HG02938 (cell line): ENCODE measurements around the gene SP110.
"Not testable (repeated sequence)": the region's sequence is repeated elsewhere in the genome, so short reads cannot be mapped to it uniquely, and the experiment has no call there.

Source experiments
- ATAC-seq: cut with Tn5 transposase; IDR thresholded peaks from one replicate; pipeline ENCODE4 v1.9.1; 2021; ENCODE audit warnings: mild to moderate bottlenecking, moderate library complexity; ENCODE audit not compliant: unreplicated experiment

SP110 gene

DNA sequence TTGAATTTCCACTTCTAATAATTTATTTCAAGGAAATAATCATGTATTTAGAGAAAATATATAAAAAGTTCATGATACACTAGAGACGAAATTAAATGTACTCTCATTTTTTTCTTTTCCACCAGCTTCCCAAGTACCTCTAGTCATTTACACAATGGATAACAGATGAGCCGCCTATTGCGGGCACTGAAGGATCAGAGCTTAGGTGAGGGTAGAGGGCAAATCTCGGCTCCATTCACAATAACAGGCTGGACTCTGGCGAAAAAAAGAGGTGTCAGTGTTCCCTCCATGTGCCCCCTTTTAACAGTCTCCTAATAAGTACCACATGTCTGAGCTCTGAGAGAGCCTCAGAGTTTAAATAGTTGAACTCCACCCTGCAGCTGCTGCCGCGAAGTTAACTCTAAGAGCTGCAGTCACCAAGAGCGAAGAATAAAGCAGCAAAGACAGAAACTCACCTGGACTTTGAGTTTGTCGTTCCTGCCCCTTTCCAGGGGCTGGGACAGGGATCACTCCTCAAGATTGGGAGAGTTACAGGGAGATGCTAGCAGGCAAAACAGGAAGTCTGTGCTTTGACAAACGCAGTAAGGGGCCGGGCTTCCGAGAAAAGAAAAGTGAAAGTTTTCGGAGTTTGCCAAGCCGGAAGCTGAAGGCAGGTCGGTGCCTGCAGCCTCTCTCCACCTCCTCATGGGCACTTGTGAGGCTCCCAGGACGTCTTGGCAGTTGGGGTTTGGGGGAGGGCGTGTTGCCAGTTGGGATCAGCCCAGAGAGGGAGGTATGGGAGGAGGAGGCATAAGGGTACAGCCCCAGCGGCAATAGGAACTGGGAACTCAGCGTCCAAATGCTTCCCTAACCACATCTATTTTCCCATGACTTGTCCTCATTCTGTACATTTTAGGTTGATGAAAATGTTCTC lies at the start of gene SP110:
Gene SP110 (minus strand): TSS at position 566 of the 913 bp plus-strand sequence. CDS start 3,057 bp downstream, outside the sequence.
- peak; percentile 81 for ATAC-seq

- peak; percentile 58 for ATAC-seq
Observed at GRCh38 chr2:230268606-230269243, 48.9 kb upstream of the SP110 start.

- ATAC-seq = peak; percentile 70
Observed at GRCh38 chr2:230267556-230267955, 47.8 kb upstream of the SP110 start.

DNA sequence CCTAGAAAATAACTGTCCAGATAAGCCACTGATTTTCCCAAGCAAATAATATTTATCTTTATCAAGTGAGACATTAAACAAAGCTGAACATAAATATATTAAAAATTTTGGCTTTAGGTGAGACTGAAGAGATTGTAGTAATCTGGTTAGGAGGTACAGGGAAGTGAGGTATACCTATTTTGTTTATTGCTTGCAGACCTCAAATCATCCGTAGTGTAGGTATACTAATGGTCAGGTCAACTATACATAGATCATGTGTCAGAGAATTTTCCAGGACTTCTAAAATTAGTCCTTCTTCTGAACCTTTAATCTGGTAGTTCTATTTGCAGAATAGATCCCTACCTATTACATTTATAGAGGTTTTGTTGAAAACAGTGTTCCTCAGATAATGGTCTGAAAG lies 47.3 kb upstream of the SP110 start:
- ATAC-seq = peak; percentile 33

DNA sequence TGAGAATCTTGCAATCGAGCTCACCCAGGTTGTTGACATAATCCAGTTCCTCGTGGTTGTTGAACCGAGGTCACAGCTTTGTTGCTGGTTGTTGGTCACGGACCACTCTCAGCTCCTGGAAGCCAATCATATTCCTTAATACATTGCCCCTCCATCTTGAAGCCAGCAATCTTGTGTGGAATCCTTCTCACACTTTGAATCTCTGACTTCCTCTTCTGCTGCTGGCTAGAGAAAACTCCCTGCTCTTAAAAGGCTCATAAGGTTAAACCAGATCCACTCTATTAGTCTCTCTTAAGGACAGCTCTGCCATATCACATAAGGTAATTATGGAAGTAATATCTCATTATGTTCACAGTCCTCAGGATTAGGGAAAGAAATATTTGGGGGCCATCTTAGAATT lies 46.9 kb upstream of the SP110 start:
- ATAC-seq = no peak

GRCh38 chr2:230264945-230265344 lies 45.2 kb upstream of the SP110 start:
- not testable (repeated sequence) for ATAC-seq

DNA sequence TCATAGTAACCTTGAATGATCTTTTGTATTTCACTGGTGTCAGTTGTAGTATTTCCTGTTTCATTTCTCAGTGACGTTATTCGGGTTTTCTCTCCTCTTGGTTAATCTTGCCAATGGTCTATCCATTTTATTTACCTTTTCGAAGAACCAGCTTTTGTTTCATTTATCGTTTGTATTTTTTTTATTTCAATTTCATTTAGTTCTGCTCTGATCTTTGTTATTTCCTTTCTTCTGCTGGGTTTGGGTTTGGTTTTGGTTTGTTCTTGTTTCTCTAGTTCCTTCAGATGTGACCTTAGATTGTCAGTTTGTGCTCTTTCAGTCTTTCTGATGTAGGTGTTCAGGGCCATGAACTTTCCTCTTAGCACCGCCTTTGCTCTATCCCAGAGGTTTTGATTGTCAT lies 42.5 kb upstream of the SP110 start:
- no peak for ATAC-seq

GRCh38 chr2:230258483-230258882 lies 38.7 kb upstream of the SP110 start:
- ATAC-seq = no peak

DNA sequence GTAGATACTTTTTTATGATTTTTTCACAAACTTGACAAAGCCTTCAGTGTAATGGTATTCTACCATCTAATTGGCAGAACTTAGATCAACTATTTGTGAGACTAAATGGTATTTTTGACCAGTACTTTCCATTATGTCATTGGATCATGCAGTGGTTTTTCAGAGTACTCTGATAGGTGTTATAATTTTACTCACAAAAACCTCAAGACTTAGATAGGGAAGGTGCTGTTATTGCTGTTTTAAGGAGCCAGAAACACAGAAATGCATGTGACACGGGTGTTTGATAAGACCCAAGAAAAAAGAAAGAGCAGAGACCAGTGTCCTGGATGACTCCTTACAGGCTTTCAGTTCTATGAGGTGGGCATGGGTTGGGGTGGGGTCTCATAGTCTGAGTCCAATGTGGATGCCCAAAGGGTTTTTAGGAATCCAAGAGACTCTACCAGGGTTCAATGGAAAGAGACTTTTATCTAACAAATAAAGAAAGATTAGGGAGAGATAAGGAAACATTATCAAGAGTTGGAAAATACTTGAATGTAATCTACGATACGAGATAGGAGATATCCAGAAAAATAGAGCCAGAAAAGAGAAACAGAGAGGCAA lies 37.0 kb upstream of the SP110 start:
- ATAC-seq = no peak

- ATAC-seq = no peak
Observed at GRCh38 chr2:230254152-230254881, 34.5 kb upstream of the SP110 start.

- no peak for ATAC-seq
Observed at GRCh38 chr2:230250231-230250630, 30.4 kb upstream of the SP110 start.

DNA sequence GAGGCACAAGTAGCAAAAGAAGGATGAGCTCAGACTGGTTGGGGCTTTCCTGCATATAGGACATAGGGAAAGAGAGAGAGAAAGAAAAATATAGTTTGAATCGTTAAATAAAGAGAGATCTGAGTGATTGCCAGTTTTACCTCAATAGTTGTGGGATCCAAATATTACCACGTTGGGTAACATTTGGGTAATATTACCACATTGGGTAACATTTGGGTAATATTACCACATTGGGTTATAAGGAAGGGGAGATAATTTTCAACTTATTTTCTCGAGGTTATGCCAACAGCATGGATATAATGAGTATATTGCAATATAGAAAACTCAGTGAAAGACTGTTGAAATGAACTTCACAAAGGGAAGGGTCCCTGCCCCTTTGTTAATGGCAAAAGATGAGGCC lies 26.4 kb upstream of the SP110 start:
- no peak for ATAC-seq

GRCh38 chr2:230244211-230244610 lies 24.4 kb upstream of the SP110 start:
- ATAC-seq = no peak

- peak; percentile 50 for ATAC-seq
Observed at GRCh38 chr2:230234845-230235244, 15.1 kb upstream of the SP110 start.

DNA sequence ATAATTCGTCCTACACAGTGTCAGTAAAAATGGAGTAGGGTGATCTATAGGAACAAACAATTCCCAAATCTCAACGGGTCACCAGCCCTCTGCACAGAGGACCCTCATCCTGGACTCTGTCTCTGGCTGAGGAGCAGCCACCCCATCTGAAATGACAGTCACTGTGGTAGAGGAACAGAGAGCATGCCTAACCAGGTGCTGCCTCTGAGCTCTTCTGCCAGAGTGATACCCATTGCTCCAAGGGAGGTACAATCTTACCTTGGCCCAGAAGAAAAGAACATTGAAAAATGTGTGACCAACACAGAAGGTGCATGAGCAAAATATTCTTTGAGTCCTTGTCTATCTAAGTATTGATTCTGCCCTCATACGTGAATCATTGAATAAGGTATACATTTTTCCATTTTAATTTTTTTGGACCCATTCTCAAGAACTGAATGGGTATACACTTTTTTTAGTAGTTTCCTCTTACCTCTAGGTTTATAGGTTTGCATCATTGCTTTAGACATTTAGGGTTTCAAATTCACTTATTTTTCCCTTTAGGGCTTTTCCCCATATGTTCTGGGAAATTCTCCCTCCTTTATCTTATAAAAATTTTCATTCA lies 14.4 kb upstream of the SP110 start:
- no peak for ATAC-seq

- no peak for ATAC-seq
Observed at GRCh38 chr2:230231251-230231650, 11.5 kb upstream of the SP110 start.

- ATAC-seq = no peak
Observed at GRCh38 chr2:230230496-230231200, 10.9 kb upstream of the SP110 start.

GRCh38 chr2:230230087-230230486 lies 10.3 kb upstream of the SP110 start:
- no peak for ATAC-seq

- ATAC-seq = no peak
Observed at GRCh38 chr2:230227216-230227615, 7.4 kb upstream of the SP110 start.

GRCh38 chr2:230226051-230226551 lies 6.3 kb upstream of the SP110 start:
- ATAC-seq = peak; percentile 74
